Measurements from ENCODE around the gene SH3GL2. TPM values are rescaled to one million over a fixed set of nuclear protein-coding genes. Genes with fewer than 3 reads are reported as not detected.

The SH3GL2 gene
- polyA plus RNA-seq, 3 donors: not detected

GRCh38 chr9:17630531-17630949 is 51.7 kb downstream of the SH3GL2 start:
- Histone ChIP-seq H3K4me2 (replicated peaks; ENCODE audit: extremely low read depth, low read length, poor library complexity, severe bottlenecking) (no peak overlapping the region), H3K79me2 (ENCODE audit: insufficient read depth, low read length) (no peaks in the 10 kb centered on the region), H3K36me3 (replicated peaks in 1 of 2; ENCODE audit: control insufficient read depth in 1 of 2, insufficient read depth in 2 of 2, low read length in 2 of 2) (no peaks in the 10 kb centered on the region), H3K4me3 (replicated peaks in 1 of 3; ENCODE audit: low read depth in 2 of 3, low read length in 3 of 3) (no peak overlapping the region), H3K9ac (ENCODE audit: insufficient read depth, low read length, poor library complexity, severe bottlenecking) (no peak overlapping the region), H4K20me1 (ENCODE audit: insufficient read depth, low read length) (no peaks in the 10 kb centered on the region), H3K27ac (ENCODE audit: low read depth in 1 of 2, low read length in 2 of 2) (no peak overlapping the region), H3K4me1 (ENCODE audit: control insufficient read depth in 1 of 2, insufficient read depth in 2 of 2, low read length in 2 of 2) (no peaks in the 10 kb centered on the region), H3K27me3 (ENCODE audit: control insufficient read depth in 2 of 2, insufficient read depth in 2 of 2, low read length in 2 of 2) (no peaks in the 10 kb centered on the region), H3K9me3 (replicated peaks in 1 of 2; ENCODE audit: control insufficient read depth in 1 of 2, insufficient read depth in 1 of 2, low read length in 2 of 2) (no peaks in the 10 kb centered on the region), H2AFZ (ENCODE audit: insufficient read depth, low read depth, low read length, poor library complexity, severe bottlenecking) (no peak overlapping the region)
- no peak for DNase-seq
- no peak overlapping the region for H3K4me3 Mint-ChIP-seq
- no peaks in the 10 kb centered on the region for H3K36me3 Mint-ChIP-seq
- H3K9me3 Mint-ChIP-seq: peaks cover 0 to 4% (median 2%) of the 10 kb centered on the region in 7 donors
- no peaks in the 10 kb centered on the region for H3K4me1 Mint-ChIP-seq
- no peak overlapping the region for H3K27ac Mint-ChIP-seq
- intact Hi-C loops (cut with micrococcal nuclease): no loop called here
- H3K27me3 Mint-ChIP-seq (ENCODE audit: low read depth in 3 of 3): no peaks in the 10 kb centered on the region
- 100% methylated on average over 1 of the region's 2 CpGs for WGBS (ENCODE audit: insufficient coverage)
- TF ChIP-seq CTCF (IDR thresholded peaks at IDR 0.05): no peak

- Mint-ChIP-seq H3K27me3 (ENCODE audit: low read depth in 3 of 3) (no peaks in the 10 kb centered on the region), H3K4me3 (no peak overlapping the region), H3K9me3 (peaks cover 0 to 3% (median 2%) of the 10 kb centered on the region in 7 donors), H3K36me3 (no peaks in the 10 kb centered on the region), H3K4me1 (no peaks in the 10 kb centered on the region), H3K27ac (no peak overlapping the region)
- intact Hi-C loops (cut with micrococcal nuclease): no loop called here
- H3K4me3 ChIP-seq (replicated peaks in 1 of 3; ENCODE audit: low read depth in 2 of 3, low read length in 3 of 3): no peak overlapping the region
- no peak for TF ChIP-seq CTCF (IDR thresholded peaks at IDR 0.05)
- no peaks in the 10 kb centered on the region for H3K4me1 ChIP-seq (ENCODE audit: control insufficient read depth in 1 of 2, insufficient read depth in 2 of 2, low read length in 2 of 2)
- no peaks in the 10 kb centered on the region for H4K20me1 ChIP-seq (ENCODE audit: insufficient read depth, low read length)
- no peak for DNase-seq
- H3K27me3 ChIP-seq (ENCODE audit: control insufficient read depth in 2 of 2, insufficient read depth in 2 of 2, low read length in 2 of 2): no peaks in the 10 kb centered on the region
- H3K27ac ChIP-seq (ENCODE audit: low read depth in 1 of 2, low read length in 2 of 2): no peak overlapping the region
- no peaks in the 10 kb centered on the region for H3K36me3 ChIP-seq (replicated peaks in 1 of 2; ENCODE audit: control insufficient read depth in 1 of 2, insufficient read depth in 2 of 2, low read length in 2 of 2)
- no peak overlapping the region for H3K9ac ChIP-seq (ENCODE audit: insufficient read depth, low read length, poor library complexity, severe bottlenecking)
- H3K9me3 ChIP-seq (replicated peaks in 1 of 2; ENCODE audit: control insufficient read depth in 1 of 2, insufficient read depth in 1 of 2, low read length in 2 of 2): no peaks in the 10 kb centered on the region
- H3K79me2 ChIP-seq (ENCODE audit: insufficient read depth, low read length): no peaks in the 10 kb centered on the region
- no peak overlapping the region for H3K4me2 ChIP-seq (replicated peaks; ENCODE audit: extremely low read depth, low read length, poor library complexity, severe bottlenecking)
- H2AFZ ChIP-seq (ENCODE audit: insufficient read depth, low read depth, low read length, poor library complexity, severe bottlenecking): no peak overlapping the region
Observed at GRCh38 chr9:17631396-17631795, 52.5 kb downstream of the SH3GL2 start.
